Keratinocyte (primary cell): ENCODE measurements around the gene CFAP54. TPM values are rescaled to one million over a fixed set of nuclear protein-coding genes. Genes with fewer than 3 reads are reported as not detected.
A peak's percentile ranks its signal among the peaks of the same experiment; 100 is the strongest.

ENCODE experiments used
- DNase-seq: peaks from one replicate; pipeline ENCODE4 v3.0.0-alpha.2; 2011; ENCODE audit warnings: low read depth, missing footprints, low spot score
- FAIRE-seq: peaks from 2 replicates; lab custom pipeline; 2011; peaks lifted over from hg19 to GRCh38; lab: Jason Lieb, UNC
- H2AFZ ChIP-seq: 2 replicates; pipeline ENCODE4 v1.6.0; 2012; ENCODE audit warnings: low read length, control low read depth, inconsistent platforms; ENCODE audit not compliant: control insufficient read depth
- H3K27ac ChIP-seq: 2 replicates; pipeline ENCODE4 v1.5.1; 2011; ENCODE audit warnings: low read length; ENCODE audit not compliant: control insufficient read depth, insufficient read depth
- H3K27me3 ChIP-seq: 3 replicates; pipeline ENCODE4 v1.6.0; 2011; ENCODE audit warnings: low read length; ENCODE audit not compliant: control insufficient read depth, insufficient read depth; ENCODE audit errors: extremely low read depth
- H3K36me3 ChIP-seq, 2 experiments: 2 replicates in 1 of 2; 3 replicates in 1 of 2; pipeline ENCODE4 v1.5.1; 2011; ENCODE audit warnings: low read length in 2 of 2, mild to moderate bottlenecking in 1 of 2; ENCODE audit not compliant: control insufficient read depth in 2 of 2, insufficient read depth in 2 of 2; ENCODE audit errors: extremely low read depth in 1 of 2
- H3K4me1 ChIP-seq: 3 replicates; pipeline ENCODE4 v1.5.1; 2011; ENCODE audit warnings: low read length; ENCODE audit not compliant: control insufficient read depth, insufficient read depth; ENCODE audit errors: extremely low read depth
- H3K4me2 ChIP-seq: 3 replicates; pipeline ENCODE4 v1.6.0; 2011; ENCODE audit warnings: low read depth, low read length; ENCODE audit not compliant: control insufficient read depth, insufficient read depth; ENCODE audit errors: extremely low read depth
- H3K4me3 ChIP-seq, 3 experiments: fragments of 200-600 bp in 1 of 3; sonication (generic) in 1 of 3; 2 replicates in 2 of 3; 3 replicates in 1 of 3; pipeline ENCODE4 v1.5.1; 2011 to 2016; ENCODE audit warnings: low read length in 3 of 3, mild to moderate bottlenecking in 3 of 3, control low read depth in 2 of 3, inconsistent platforms in 1 of 3, low read depth in 1 of 3, mixed read lengths in 1 of 3, mixed run types in 1 of 3, moderate library complexity in 1 of 3; ENCODE audit not compliant: control insufficient read depth in 2 of 3, insufficient read depth in 2 of 3; ENCODE audit errors: extremely low read depth in 1 of 3
- H3K79me2 ChIP-seq: 2 replicates; pipeline ENCODE4 v1.6.0; 2012; ENCODE audit warnings: low read length; ENCODE audit not compliant: control insufficient read depth, insufficient read depth
- H3K9ac ChIP-seq: 3 replicates; pipeline ENCODE4 v1.6.0; 2011; ENCODE audit warnings: low read length; ENCODE audit not compliant: control insufficient read depth, insufficient read depth; ENCODE audit errors: extremely low read depth
- H3K9me1 ChIP-seq: 3 replicates; pipeline ENCODE4 v1.6.0; 2011; ENCODE audit warnings: low read length; ENCODE audit not compliant: control insufficient read depth, insufficient read depth; ENCODE audit errors: extremely low read depth
- H3K9me3 ChIP-seq: 2 replicates; pipeline ENCODE4 v1.5.1; 2012; ENCODE audit warnings: low read depth, low read length; ENCODE audit not compliant: control insufficient read depth
- H4K20me1 ChIP-seq: 3 replicates; pipeline ENCODE4 v1.6.0; 2011; ENCODE audit warnings: low read length; ENCODE audit not compliant: control insufficient read depth, insufficient read depth; ENCODE audit errors: extremely low read depth
- EZH2 ChIP-seq: IDR thresholded peaks from one replicate; pipeline ENCODE4 v1.6.1; 2012; ENCODE audit warnings: inconsistent platforms, mild to moderate bottlenecking, low read length, moderate library complexity
- dilution Hi-C: fragments of 300-500 bp; cut with MboI; formaldehyde crosslinking; loops from one replicate; pipeline ENCODE4 v1.7.0; 2020; ENCODE audit warnings: low sequenced_read_pairs; ENCODE audit not compliant: extremely low pct_ligation_motif_present
- polyA plus RNA-seq, 5 experiments: library from polyadenylated mRNA; depleted of rRNA in 3 of 5; stranded (reverse) in 3 of 5; stranded (forward) in 1 of 5; unstranded in 1 of 5; fragments of >200 nt; gene quantifications; 1 replicate in 1 of 5; 2 replicates in 3 of 5; 3 replicates in 1 of 5; pipeline versions ENCODE4 v1.2.1 to v1.2.3, GENCODE V29; 2011 to 2012; ENCODE audit warnings: missing spikeins in 2 of 5, low read depth in 1 of 5, low replicate concordance in 1 of 5
- TF ChIP-seq, protein P1 (sequence below), 3 experiments: IDR thresholded peaks in 1 of 3; conservative IDR thresholded peaks in 1 of 3; optimal IDR thresholded peaks in 1 of 3; 2 replicates in 2 of 3; 3 replicates in 1 of 3; pipeline versions ENCODE3 to v1.5.1; 2011; ENCODE audit warnings: low read length in 3 of 3, mild to moderate bottlenecking in 3 of 3, moderate library complexity in 2 of 3, control low read depth in 1 of 3, inconsistent platforms in 1 of 3; ENCODE audit not compliant: insufficient read depth in 2 of 3; ENCODE audit errors: extremely low read depth in 1 of 3

The CFAP54 gene
- polyA plus RNA-seq, 1 donor (not counting 4 experiments of a cell fraction or from before 2014, with no cell fraction given) = 1.2 TPM

GRCh38 chr12:96472384-96472783, 17.0 kb upstream of the CFAP54 start:
- Histone ChIP-seq H3K4me1 (peaks cover 20% of the 10 kb centered on the region), H3K79me2 (no peaks in the 10 kb centered on the region), H3K9me3 (no peaks in the 10 kb centered on the region), H3K27me3 (no peaks in the 10 kb centered on the region), H3K27ac (no peak overlapping the region), H4K20me1 (no peaks in the 10 kb centered on the region), H3K9me1 (no peaks in the 10 kb centered on the region), H2AFZ (no peak overlapping the region), H3K4me3 (no peak overlapping the region), H3K9ac (no peak overlapping the region), H3K36me3 (no peaks in the 10 kb centered on the region), H3K4me2 (no peak overlapping the region)
- no peak for DNase-seq
- dilution Hi-C loops = no loop called here
- no peak for TF ChIP-seq EZH2
- TF ChIP-seq, protein P1, sequence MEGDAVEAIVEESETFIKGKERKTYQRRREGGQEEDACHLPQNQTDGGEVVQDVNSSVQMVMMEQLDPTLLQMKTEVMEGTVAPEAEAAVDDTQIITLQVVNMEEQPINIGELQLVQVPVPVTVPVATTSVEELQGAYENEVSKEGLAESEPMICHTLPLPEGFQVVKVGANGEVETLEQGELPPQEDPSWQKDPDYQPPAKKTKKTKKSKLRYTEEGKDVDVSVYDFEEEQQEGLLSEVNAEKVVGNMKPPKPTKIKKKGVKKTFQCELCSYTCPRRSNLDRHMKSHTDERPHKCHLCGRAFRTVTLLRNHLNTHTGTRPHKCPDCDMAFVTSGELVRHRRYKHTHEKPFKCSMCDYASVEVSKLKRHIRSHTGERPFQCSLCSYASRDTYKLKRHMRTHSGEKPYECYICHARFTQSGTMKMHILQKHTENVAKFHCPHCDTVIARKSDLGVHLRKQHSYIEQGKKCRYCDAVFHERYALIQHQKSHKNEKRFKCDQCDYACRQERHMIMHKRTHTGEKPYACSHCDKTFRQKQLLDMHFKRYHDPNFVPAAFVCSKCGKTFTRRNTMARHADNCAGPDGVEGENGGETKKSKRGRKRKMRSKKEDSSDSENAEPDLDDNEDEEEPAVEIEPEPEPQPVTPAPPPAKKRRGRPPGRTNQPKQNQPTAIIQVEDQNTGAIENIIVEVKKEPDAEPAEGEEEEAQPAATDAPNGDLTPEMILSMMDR (optimal IDR thresholded peaks at IDR 0.05 in 1 of 3, IDR thresholded peaks at IDR 0.05 in 1 of 3, conservative IDR thresholded peaks at IDR 0.05 in 1 of 3; ENCODE audit: extremely low read depth in 1 of 3, insufficient read depth in 2 of 3, low read length in 3 of 3) = no peak
- FAIRE-seq = peak; percentile 43

DNA sequence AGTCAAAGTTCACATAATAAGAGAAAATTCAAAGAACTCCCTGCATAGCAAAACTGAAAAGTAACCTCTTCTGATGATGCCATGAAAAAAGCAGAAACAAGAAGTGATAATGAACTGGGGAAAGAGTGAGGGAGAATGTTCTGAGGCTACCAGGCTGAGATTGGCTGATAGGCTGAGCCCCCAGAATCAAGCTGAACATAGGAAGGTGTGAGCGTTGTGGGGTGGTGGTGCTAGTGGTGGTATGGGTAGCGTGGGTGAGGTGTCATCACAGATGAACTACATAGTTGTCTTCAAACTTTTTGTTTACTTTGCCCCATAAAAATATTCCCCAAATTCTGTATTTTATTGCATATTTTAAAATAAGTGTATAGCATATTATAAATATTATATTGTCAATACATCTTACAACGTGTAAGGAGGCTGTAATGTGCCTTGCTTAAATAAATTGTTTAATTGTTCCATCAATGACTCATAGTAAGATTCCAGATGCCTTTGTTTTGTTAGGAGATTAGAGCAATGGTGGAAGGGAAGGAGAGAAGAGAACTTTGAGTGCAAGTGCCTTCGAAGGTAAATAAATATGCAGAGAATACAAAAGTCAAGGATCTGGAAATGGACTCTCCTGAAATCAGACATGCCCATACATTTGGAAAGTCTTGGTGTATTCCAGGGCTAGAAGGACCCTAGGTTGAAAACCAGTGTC, 15.8 kb upstream of the CFAP54 start:
- no peak overlapping the region for H3K4me2 ChIP-seq
- no peak overlapping the region for H2AFZ ChIP-seq
- no peak overlapping the region for H3K4me3 ChIP-seq
- FAIRE-seq (peak; percentile 9), DNase-seq (no peak)
- no peak overlapping the region for H3K9ac ChIP-seq
- no peaks in the 10 kb centered on the region for H3K9me1 ChIP-seq
- no peaks in the 10 kb centered on the region for H4K20me1 ChIP-seq
- H3K4me1 ChIP-seq = peaks cover 14% of the 10 kb centered on the region
- no peaks in the 10 kb centered on the region for H3K9me3 ChIP-seq
- no peaks in the 10 kb centered on the region for H3K27me3 ChIP-seq
- dilution Hi-C loops = no loop called here
- no peak for TF ChIP-seq EZH2
- TF ChIP-seq, protein P1 (optimal IDR thresholded peaks at IDR 0.05 in 1 of 3, IDR thresholded peaks at IDR 0.05 in 1 of 3, conservative IDR thresholded peaks at IDR 0.05 in 1 of 3; ENCODE audit: extremely low read depth in 1 of 3, insufficient read depth in 2 of 3, low read length in 3 of 3) = no peak
- H3K36me3 ChIP-seq = no peaks in the 10 kb centered on the region
- H3K27ac ChIP-seq = no peak overlapping the region
- no peaks in the 10 kb centered on the region for H3K79me2 ChIP-seq
